Testis (tissue), 2 donors: ENCODE results near the gene TBL1XR1.

ENCODE experiments used
- POLR2A ChIP-seq: fragments of 450-650 bp; IDR thresholded peaks from one replicate; pipeline ENCODE4 v1.6.1; 2017; ENCODE audit warnings: antibody characterized with exemption, mild to moderate bottlenecking, moderate library complexity
- TF ChIP-seq, protein P1 (sequence below), 3 experiments: fragments of 450-650 bp in 2 of 3; fragments of 200-600 bp in 1 of 3; sonication (generic) in 1 of 3; IDR thresholded peaks; one replicate each; pipeline ENCODE4 v1.5.1; 2016 to 2019; ENCODE audit warnings: antibody characterized with exemption in 3 of 3, mild to moderate bottlenecking in 2 of 3, moderate library complexity in 1 of 3

DNA sequence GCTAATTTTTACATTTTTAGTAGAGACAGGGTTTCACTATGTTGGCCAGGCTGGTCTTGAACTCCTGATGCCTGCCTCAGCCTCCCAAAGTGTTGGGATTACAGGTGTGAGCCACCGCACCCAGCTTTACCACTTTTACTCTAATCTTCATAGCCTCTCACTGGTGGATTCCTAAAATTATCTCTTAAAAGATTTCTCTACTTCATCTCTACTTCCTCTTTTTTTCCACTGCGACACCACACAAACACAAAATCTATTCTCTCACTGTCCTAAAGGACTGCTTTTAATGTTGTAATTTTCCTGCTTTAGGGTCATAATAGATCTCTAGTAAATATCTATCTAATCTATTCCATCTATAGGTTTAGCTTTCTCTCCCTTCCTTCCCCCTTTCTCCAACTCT, 34.0 kb upstream of the TBL1XR1 start:
- TF ChIP-seq, protein P1, sequence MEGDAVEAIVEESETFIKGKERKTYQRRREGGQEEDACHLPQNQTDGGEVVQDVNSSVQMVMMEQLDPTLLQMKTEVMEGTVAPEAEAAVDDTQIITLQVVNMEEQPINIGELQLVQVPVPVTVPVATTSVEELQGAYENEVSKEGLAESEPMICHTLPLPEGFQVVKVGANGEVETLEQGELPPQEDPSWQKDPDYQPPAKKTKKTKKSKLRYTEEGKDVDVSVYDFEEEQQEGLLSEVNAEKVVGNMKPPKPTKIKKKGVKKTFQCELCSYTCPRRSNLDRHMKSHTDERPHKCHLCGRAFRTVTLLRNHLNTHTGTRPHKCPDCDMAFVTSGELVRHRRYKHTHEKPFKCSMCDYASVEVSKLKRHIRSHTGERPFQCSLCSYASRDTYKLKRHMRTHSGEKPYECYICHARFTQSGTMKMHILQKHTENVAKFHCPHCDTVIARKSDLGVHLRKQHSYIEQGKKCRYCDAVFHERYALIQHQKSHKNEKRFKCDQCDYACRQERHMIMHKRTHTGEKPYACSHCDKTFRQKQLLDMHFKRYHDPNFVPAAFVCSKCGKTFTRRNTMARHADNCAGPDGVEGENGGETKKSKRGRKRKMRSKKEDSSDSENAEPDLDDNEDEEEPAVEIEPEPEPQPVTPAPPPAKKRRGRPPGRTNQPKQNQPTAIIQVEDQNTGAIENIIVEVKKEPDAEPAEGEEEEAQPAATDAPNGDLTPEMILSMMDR (IDR thresholded peaks at IDR 0.05), result no peak
- TF ChIP-seq POLR2A, result no peak
